PC-9 (cell line): ENCODE results near the gene VWA2.

ENCODE experiments used
- EZH2 ChIP-seq: fragments of 200-600 bp; sonication (generic); IDR thresholded peaks from 2 replicates; pipeline ENCODE4 v1.8.0; 2017; ENCODE audit warnings: antibody characterized with exemption, low read depth
- TF ChIP-seq, protein P1 (sequence below): fragments of 200-600 bp; sonication (generic); conservative IDR thresholded peaks from 2 replicates; pipeline ENCODE4 v1.6.1; 2017; ENCODE audit warnings: mixed run types, antibody characterized with exemption, mild to moderate bottlenecking, moderate library complexity

DNA sequence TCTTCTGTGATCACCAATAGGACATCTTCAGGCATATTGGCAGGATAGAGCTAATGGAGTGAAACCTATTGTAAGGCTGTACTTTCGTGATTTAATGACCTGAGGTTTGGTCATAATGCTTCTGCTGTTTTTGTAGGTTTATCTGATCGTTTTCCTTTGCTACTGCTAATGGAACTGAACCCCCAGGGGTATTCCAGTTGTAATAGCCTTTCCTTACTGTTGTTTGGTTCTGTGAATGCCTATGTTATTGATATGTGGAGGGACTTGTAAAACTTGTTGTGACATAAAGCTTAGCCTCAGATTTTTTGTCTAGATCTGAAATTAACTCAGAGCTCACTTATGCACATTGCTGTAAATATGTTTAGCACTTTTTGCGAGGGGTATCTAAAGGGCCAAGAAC lies 10.9 kb upstream of the VWA2 start:
- TF ChIP-seq, protein P1, sequence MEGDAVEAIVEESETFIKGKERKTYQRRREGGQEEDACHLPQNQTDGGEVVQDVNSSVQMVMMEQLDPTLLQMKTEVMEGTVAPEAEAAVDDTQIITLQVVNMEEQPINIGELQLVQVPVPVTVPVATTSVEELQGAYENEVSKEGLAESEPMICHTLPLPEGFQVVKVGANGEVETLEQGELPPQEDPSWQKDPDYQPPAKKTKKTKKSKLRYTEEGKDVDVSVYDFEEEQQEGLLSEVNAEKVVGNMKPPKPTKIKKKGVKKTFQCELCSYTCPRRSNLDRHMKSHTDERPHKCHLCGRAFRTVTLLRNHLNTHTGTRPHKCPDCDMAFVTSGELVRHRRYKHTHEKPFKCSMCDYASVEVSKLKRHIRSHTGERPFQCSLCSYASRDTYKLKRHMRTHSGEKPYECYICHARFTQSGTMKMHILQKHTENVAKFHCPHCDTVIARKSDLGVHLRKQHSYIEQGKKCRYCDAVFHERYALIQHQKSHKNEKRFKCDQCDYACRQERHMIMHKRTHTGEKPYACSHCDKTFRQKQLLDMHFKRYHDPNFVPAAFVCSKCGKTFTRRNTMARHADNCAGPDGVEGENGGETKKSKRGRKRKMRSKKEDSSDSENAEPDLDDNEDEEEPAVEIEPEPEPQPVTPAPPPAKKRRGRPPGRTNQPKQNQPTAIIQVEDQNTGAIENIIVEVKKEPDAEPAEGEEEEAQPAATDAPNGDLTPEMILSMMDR = no peak
- no peak for TF ChIP-seq EZH2
